ENCODE data around the gene STX11.
"Not testable (repeated sequence)": the region's sequence is repeated elsewhere in the genome, so short reads cannot be mapped to it uniquely, and the experiment has no call there.

STX11 gene

DNA sequence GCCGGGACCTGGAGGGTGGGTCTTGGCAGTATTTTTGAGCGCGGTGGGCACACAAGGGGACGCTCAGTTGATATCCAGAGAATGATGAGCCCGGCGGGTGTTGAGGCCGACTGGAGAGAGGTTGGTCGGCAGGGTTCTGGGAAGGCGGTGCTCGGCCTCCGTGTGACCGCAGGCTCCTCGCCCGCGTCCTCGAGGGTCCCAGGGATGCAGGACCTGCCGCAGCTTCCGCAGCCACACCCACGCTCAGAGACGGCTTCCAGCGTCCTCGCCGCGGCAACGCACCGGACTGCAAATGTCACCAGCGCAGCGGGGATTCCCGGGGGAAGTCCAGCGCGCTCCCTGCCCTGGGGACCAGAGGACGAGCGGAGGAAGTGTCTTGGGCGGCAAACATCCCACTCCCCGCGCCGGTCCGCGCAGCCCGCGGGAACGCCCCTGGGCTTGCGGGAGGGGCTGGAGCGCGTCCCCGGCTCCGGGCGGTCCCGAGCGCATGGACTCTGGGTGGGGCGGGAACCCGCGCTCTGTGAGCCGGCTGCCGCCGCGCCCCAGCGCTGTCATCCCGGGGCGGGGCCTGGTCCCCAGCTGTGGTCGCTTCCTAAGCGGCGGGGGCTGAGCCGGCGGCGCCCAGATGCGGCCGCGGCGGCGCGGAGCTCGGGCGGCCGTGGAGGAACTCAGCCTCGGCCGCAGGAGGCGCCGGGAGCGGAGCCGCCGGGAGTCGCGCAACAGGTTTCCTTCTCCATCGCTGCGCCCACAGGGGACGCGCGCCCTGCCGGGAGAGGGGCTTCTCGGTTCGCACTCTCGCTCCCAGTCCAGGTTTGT is at the start of gene STX11:
STX11 (plus strand) TSS at position 624 of the 816 bp plus-strand sequence. CDS start 36,111 bp downstream, outside the sequence.
- no peak for DNase-seq

DNA sequence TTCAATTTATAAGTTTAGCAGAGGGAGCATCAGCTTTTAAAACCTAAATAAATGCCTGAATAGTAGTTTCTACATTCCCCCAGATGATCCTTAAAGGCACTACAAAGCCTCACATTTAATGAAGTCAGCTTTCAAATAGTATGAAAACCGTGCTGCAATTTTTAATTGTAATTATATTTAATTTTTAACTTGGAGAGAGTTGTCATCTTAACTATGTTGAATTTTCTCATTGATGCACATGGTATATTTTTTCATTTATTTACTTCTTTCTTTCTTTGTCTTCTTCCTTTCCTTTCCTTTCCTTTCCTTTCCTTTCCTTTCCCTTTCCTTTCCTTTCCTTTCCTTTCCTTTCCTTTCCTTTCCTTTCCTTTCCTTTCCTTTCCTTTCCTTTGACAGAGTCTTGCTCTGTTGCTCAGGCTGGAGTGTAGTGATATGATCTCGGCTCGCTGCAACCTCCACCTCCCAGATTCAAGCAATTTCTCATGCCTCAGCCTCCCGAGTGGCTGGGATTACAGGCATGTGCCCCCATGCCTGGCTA is 47.2 kb upstream of the STX11 start:
- DNase-seq, result no peak

DNA sequence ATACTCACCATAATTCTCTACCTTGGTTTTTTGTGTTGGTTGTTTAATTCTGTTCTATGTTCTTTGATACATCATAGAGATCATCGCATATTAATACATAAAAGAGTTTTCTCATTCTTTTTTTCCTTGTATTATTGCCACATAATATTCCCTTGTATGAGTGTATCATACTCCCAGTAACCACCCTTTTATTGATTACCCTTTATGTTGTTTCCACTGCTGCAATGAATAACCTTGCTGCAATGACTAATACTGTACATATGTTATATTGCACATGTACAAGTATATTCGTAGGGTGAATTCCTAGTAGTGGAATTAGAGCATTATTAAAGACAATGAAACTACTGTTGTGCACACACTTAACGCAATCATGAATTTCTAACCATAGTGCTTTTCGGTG is 45.8 kb upstream of the STX11 start:
- no peak for DNase-seq

DNA sequence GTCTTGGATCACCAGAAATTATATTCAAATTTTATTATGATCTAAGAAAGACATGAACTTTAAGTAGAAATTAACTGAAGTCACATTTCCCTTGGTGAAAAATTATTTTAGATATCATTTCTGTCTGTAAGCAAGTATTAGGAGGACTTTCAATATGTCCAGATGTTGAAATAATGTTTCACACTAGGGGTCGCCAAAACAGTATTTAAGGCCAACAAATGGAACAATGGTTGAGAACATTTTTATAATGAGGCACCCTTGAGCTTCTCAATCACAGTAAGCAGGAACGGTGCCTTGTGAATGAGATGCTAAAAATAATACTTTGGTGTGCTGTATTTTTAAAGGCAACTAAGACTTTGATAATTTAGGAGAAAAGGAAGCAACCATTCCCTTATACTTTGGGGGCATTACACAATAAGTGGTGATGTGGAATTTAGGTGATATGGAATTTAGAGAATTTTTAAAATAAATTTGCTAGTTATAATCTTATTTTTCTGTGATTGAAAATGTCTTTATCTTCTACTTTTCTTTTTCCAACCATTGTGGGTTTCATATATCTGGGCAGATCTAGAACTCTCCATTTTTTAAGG is 45.3 kb upstream of the STX11 start:
- peak; percentile 34 for DNase-seq

DNA sequence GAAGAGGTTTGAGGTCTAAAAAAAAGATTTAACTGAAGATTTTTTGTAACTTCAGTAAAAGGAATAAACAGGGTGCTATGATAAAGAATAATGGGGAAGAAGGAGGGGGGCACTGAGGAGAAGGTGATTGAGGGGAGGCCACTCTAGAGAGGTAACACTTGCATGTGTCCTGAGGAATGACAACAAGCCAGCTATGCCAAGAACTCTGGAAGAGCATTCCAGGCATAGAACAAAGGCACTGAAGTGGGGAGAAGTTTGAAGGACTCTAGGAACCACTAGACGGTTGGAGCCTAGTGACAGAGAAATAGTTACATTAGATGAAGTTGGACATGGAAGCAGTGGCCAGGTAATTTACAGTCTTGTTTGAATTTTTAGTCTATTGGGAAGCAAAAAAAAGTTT is 44.1 kb upstream of the STX11 start:
- DNase-seq, result no peak

DNA sequence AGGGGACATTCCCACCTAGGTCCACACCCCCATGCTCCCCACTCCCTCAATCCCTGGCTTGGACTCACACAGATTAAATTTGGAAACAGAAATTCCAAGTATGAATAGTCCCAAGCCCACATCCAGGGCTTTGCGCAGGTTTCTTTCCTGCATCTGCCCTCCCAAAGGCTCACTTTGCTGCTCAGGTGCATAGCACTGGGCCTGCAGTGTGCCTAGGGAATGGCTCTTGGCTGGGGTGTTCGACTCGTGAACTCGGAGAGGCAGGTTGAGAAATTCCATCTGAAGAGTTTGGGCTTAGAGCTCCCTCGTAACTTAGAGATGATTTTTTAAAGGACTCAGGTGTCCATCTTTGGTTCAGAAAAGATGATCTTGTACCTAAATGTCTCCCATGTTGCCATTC is 40.1 kb upstream of the STX11 start:
- DNase-seq, result no peak

DNA sequence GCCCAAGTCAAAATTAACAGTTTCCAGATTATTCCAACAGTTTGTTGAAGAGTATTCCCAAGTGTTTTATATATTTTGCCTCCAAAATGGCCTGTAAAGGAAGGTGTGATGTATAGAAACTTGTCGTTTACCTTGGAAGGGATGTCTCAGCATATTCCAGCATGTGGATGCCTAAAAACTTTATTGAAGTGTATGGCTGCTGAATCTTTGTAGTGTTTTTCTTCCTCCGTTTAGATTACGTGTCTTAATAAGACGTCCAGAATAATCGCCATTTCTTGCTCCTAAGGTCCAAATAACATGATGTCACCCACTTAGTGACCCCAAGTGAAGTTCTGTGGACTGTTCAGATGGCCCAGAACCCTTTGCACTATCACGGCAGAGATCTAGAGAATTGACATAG is 37.0 kb upstream of the STX11 start:
- no peak for DNase-seq

DNA sequence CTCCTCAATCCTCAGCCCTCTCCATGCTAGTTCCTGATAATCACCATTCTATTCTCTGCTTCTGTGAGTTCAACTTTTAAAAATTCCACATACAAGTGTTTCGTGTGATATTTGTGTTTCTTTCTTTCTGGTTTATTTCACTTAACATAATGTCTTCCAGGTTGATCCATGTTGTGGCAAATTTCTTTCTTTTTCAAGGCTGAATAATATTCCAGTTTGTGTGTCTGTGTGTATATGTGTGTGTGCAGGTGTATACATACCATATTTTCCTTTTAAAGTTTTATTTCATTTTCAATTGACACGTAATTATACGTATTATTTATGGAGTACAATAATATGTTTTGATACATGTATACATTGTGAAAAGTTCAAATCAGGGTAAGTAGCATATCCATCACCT is 35.1 kb upstream of the STX11 start:
- no peak for DNase-seq

DNA sequence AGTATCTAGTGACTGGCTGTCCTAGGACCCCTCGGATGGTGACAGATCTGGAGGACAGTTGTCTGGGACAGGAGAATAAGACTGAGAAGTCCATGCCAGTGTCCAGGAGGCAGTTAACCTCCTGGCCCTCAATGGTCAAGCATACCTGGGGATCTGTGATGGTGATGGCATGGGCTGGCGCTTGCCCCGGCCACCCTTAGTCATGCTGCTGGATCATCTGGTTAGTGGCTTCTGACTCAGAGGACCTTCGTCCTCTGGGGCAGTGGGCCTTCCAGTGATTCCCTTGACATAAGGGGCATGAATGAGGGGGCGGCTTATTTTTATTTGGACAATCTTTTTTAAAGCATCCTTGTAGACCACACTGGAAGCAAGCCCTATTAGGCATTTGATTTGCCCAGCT is 30.9 kb upstream of the STX11 start:
- no peak for DNase-seq

DNA sequence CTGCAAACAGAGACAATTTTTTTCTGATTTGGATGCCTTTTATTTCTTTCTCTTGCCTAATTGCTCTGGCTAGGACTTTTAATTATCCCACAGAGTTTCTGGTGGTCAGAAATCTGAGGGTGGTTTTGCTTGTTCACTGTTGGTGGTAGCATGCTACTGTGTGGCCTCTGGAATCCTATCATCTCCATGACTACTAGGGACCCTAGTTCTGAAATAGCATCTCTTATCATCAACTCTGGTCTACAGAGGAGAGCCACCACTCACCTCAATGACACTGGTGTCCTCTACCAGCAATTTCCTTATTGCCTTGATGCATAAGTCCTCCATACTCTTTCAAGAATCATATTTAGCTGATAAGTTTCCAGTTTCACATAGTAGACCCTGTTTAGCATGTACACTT is 27.5 kb upstream of the STX11 start:
- DNase-seq, result no peak

DNA sequence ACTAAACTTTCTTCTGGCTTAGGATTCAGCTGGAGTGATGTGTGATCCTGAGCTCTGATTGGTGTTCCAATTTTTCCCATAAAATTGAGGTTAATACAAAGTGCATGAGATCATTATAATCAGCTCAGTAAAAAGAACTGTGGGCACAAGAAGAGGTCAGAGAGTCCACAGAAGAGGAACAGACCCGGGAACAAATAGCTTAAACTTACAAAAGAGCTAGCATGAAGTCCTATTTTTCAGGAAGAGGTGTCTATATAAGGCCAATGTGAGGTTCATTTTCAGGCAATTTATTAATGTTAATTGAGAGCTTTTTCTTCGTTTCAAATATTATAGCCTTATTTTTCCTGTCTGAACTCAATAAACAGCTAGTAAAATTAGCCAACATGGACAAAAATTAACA is 26.9 kb upstream of the STX11 start:
- DNase-seq, result no peak

DNA sequence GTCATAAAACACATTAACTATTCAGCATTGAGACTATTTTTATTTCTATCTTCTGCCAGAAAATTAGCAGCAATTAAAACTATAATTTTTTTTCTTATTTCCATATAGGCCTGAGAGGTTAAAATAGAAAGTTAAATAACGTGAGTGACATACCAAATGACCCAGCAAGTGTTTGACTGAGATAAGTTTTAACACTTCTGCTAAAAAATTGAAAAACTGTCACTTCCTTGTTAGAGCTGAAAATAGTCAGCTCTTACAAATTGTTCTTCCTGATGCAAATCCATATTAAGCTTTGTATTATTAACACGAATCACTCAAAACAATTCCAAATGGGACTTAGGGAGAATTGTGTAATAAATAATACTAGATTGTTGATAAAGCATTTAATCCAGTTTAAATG is 26.5 kb upstream of the STX11 start:
- no peak for DNase-seq

DNA sequence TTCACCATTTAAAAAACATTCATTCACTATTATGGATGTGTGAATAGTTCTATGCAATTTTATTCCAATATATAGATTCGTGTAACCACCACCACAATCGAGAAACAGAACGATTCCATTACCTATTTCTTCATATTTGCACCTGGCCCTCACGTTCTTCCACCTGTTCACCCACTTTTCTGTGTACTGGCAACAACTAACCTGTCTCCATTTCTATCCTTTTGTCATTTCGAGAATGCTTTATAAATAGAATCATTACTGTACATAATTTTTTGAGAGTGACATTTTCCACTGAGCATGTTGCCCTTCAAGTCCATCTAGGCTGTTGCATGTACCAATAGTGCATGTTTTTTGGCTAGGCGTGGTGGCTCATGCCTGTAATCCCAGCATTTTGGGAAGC is 23.2 kb upstream of the STX11 start:
- DNase-seq, result no peak

DNA sequence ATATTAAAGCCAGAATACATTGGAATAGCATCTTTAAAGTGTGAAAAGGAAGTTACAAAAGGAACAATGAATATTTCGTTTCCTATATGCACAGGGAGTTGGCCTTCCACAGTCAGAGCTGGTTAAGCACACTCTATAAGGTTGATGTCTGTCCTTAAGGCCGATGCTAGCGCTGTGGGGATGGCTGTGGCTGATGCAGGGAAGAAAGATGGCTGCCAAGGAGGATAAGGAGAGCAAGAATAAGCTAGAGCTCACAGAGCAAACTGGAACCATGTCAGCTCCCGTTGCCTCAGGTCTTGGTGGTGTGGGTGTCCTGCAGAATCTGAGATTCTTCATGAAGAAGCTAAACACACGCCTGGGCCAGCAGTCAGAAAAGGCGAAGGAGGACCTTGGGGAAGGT is 20.8 kb upstream of the STX11 start:
- no peak for DNase-seq

DNA sequence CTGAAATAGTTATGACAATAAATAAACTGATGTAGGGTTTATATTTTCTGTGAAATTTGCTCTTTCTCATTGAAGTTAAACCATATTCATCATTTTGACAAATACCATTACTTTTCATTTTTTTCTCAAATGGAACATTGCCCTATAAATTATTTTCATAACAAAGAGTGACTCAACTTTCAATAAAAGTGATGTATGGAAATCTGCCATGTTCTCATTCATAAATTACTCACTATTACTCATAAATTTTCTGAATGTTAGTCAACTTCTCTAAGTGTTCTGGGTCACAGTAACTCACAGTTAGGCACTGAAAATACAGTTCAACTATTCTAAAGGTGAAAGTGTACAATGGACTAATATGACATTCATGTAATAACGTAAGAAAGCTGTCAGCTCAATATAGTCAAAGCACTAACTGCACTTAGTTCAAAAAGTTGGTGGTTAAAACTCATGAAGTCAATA is 19.0 kb upstream of the STX11 start:
- no peak for DNase-seq

DNA sequence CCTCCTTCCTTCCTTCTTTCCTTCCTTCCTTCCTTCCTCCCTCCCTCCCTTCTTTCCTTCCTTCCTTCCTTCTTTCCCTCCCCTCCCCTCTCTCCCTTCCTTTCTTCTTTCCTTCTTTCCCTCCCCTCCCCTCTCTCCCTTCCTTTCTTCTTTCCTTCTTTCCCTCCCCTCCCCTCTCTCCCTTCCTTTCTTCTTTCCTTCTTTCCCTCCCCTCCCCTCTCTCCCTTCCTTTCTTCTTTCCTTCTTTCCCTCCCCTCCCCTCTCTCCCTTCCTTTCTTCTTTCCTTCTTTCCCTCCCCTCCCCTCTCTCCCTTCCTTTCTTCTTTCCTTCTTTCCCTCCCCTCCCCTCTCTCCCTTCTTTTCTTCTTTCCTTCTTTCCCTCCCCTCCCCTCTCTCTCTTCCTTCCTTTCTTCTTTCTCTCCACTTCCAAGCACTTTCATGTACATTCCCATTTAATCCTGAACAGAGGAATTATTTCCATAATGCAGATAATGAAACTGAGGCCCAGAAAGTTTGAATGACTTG is 18.1 kb upstream of the STX11 start:
- DNase-seq, result not testable (repeated sequence)

DNA sequence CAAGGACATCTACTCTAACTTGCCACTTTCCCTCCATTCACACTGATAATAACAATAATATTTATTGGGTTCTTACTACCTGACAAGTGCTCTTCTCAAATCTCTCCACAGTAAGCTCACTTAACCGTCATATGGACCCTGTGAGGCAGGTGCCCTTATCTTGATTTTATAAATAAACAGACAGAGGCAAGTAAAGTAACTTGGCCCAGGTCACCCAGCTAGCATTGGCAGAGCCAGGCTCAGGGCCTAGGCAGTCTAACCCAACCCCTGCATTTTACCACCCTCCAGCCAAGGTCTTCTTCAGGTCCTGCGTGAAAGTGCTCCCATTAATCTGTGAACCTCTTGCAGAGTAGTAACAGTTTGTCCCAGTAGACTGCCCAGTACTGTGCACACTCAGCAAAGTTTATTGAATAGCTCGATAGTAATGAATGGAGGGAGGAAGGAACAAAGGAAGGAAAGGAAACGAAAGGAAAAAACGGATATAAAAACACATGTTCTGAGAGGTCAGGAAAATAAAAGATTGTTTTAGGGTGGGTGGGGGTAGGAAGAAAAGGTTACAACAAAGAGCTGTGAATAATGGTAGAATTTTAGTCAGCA is 17.0 kb upstream of the STX11 start:
- peak; percentile 56 for DNase-seq

DNA sequence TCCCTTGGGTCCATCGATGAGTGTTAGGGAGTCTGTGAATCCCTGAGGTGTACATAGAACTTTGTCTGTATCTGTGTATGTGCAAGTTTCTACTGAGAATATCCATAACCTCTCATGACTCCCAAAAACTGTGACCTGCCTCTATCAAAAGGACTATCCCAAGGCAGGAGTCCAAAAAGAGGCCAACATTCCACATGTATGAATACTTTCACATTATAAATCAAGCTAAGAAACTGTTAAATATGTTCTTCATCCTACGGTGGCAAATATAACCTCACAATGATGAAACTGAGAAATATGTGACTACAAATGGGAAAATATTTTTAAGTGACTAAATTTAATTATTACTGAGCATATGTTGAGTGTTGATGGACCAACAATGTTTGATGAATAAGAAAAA is 16.1 kb upstream of the STX11 start:
- DNase-seq, result no peak

DNA sequence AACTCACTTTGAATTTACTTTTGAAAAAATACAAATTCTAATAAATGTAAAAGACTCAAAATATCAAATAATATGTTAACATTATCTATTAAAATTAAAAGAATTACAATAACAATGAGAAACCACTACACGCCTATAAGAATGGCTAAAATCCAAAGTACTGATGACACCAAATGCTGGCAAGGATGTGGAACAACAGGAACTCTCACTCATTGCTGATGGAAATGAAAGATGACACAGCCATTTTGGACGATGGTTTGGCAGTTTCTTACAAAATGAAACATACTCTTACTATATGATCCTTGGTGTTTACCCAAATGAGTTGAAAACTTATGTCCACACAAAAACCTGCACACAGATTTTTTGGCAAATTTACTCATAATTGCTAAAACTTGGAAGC is 15.6 kb upstream of the STX11 start:
- DNase-seq, result no peak

DNA sequence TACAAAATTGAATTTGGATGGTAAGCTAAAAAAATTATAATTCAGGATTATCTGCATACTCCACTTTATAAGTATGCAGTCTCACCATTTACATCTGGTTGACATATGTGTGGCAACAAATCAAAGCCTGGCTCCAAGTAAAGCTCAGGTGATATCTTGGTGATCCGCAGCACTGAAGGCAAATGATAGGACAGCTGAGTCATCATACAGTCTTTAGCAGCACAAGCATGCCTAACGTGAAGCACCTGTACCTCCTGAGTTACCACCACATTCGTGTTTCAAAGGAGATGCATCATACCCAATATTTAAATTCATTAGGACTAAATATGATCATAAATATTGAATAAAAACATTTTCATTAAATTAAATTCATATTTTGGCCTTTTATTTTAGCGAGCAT is 11.8 kb upstream of the STX11 start:
- no peak for DNase-seq

DNA sequence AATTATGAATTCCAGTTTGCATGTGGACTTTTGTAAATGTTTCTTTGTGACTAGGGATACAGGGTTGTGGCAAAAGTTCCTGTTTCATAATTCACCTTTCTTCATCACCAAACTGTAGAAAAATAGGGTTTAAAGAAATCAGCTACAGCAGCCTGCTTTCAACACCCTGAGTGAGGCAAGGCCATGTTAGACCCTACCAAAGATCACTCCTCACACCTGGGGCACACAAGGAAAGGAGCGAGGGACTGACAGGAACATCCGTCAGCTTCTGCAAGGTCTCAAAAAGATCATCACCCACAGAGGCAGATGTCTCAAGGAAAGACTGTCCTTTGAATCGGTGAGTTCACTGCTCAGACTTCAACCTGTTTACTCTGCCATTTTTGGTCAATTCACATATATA is 10.5 kb upstream of the STX11 start:
- DNase-seq, result no peak

DNA sequence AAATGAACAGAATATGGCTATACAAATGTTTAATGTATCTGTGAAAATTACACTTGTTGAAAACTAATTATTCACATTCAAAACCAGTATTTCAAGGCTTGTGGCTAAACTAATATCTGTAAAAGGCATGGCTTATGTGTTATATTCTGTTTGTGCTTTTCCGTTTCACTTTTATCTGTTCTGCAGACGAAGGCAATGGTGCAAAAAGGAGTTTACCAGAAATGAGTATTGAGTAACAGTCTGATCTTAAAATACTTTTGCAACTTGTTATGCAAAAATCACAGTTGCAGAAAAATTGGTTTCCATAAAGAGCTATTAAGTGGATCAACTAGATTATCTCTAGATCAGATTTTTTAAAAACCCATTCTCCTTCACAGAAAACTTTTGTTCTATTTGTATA is 9.4 kb upstream of the STX11 start:
- no peak for DNase-seq

DNA sequence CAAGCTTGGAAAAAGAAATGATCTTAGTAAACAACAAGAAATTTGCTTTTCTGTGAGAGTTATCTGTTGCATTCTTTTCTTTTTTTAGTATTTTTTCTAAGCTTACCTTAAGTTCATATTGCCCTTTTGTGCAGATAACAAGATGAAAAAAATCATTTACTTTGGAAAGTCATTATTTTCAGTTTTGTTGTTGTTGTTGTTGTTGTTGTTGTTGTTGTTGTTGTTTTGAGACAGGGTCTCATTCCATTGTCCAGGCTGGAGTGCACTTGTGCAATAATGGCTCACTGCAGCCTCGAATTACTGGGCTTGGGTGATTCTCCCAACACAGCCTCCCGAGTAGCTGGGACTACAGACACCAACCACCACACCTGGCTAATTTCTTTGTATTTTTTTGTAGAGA is 8.8 kb upstream of the STX11 start:
- no peak for DNase-seq

DNA sequence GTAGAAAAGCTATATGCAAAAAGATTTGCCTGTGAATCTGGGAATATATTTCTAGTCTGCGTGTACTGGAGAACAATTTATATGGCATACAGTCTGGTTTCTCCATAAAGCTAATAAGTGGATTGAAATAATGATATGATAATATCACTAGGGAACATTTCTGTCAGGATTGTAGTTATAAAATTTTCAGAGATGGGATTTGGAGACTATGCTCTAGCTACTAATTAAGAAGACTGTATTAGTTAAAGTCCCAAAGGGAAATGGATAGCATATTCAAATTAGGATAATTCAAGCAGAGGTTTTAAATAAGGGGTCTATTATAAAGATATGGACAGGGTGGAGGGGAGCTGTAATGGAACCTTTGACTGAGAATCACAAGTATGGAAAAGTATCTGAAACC is 7.2 kb upstream of the STX11 start:
- no peak for DNase-seq

Measured in DMS79 treated with DMSO at 0.1 percent for 48 hours (cell line).